MM.1S (cell line): ENCODE measurements around the gene RAB5IF.

Experiments used
- DNase-seq: peaks from one replicate; pipeline ENCODE4 v3.0.0-alpha.2; 2015
- H2AFZ ChIP-seq: fragments of 300-600 bp; sonication (generic); 2 replicates; pipeline ENCODE4 v1.6.0; 2016; ENCODE audit warnings: antibody characterized with exemption, low read length
- H3F3A ChIP-seq: fragments of 300-600 bp; sonication (generic); 2 replicates; pipeline ENCODE4 v1.6.1; 2016; ENCODE audit warnings: mild to moderate bottlenecking, antibody characterized with exemption, low read length, moderate library complexity, mixed read lengths; ENCODE audit not compliant: insufficient read depth
- H3K27ac ChIP-seq: fragments of 300-600 bp; sonication (generic); 2 replicates; pipeline ENCODE4 v1.5.1; 2016; ENCODE audit warnings: mild to moderate bottlenecking, low read length
- H3K27me3 ChIP-seq: fragments of 300-600 bp; sonication (generic); replicated peaks from 2 replicates; pipeline ENCODE4 v1.6.0; 2016; ENCODE audit warnings: low read length; ENCODE audit not compliant: insufficient read depth
- H3K36me3 ChIP-seq: fragments of 300-600 bp; sonication (generic); replicated peaks from 2 replicates; pipeline ENCODE4 v1.6.1; 2016; ENCODE audit warnings: mild to moderate bottlenecking, low read length, mixed read lengths; ENCODE audit not compliant: insufficient read depth
- H3K4me1 ChIP-seq: fragments of 300-600 bp; sonication (generic); 2 replicates; pipeline ENCODE4 v1.6.1; 2016; ENCODE audit warnings: low read length, mixed read lengths
- H3K4me2 ChIP-seq: fragments of 300-600 bp; sonication (generic); 2 replicates; pipeline ENCODE4 v1.6.0; 2016; ENCODE audit warnings: low read depth, low read length
- H3K4me3 ChIP-seq: fragments of 300-600 bp; sonication (generic); 2 replicates; pipeline ENCODE4 v1.5.1; 2016; ENCODE audit warnings: low read length, mixed read lengths
- H3K79me2 ChIP-seq: fragments of 300-600 bp; sonication (generic); 2 replicates; pipeline ENCODE4 v1.6.1; 2016; ENCODE audit warnings: mixed run types, low read length, mixed read lengths
- H3K9ac ChIP-seq: fragments of 300-600 bp; sonication (generic); 2 replicates; pipeline ENCODE4 v1.6.1; 2016; ENCODE audit warnings: low read length, mixed read lengths
- H3K9me2 ChIP-seq: fragments of 300-600 bp; sonication (generic); replicated peaks from 2 replicates; pipeline ENCODE4 v1.6.1; 2016; ENCODE audit warnings: mild to moderate bottlenecking, low read length, mixed read lengths; ENCODE audit not compliant: insufficient read depth
- H3K9me3 ChIP-seq: fragments of 300-600 bp; sonication (generic); replicated peaks from 2 replicates; pipeline ENCODE4 v1.6.1; 2016; ENCODE audit warnings: mild to moderate bottlenecking, low read length, mixed read lengths; ENCODE audit not compliant: insufficient read depth
- H4K20me1 ChIP-seq: fragments of 300-600 bp; sonication (generic); 2 replicates; pipeline ENCODE4 v1.6.1; 2016; ENCODE audit warnings: mild to moderate bottlenecking, low read length, moderate library complexity, mixed read lengths; ENCODE audit not compliant: insufficient read depth
- CTCF ChIP-seq: fragments of 300-600 bp; sonication (generic); IDR thresholded peaks from 2 replicates; pipeline ENCODE4 v1.5.1; 2016; ENCODE audit warnings: antibody characterized with exemption, low read length, mixed read lengths
- EZH2 ChIP-seq: fragments of 300-600 bp; sonication (generic); optimal IDR thresholded peaks from 2 replicates; pipeline ENCODE3; 2017; ENCODE audit warnings: low read depth, mild to moderate bottlenecking, antibody characterized with exemption, low read length, mixed read lengths
- EZH2phosphoT487 ChIP-seq: fragments of 300-600 bp; sonication (generic); IDR thresholded peaks from 2 replicates; pipeline ENCODE4 v1.6.1; 2018; ENCODE audit warnings: antibody characterized with exemption, low read length

The RAB5IF gene

DNA sequence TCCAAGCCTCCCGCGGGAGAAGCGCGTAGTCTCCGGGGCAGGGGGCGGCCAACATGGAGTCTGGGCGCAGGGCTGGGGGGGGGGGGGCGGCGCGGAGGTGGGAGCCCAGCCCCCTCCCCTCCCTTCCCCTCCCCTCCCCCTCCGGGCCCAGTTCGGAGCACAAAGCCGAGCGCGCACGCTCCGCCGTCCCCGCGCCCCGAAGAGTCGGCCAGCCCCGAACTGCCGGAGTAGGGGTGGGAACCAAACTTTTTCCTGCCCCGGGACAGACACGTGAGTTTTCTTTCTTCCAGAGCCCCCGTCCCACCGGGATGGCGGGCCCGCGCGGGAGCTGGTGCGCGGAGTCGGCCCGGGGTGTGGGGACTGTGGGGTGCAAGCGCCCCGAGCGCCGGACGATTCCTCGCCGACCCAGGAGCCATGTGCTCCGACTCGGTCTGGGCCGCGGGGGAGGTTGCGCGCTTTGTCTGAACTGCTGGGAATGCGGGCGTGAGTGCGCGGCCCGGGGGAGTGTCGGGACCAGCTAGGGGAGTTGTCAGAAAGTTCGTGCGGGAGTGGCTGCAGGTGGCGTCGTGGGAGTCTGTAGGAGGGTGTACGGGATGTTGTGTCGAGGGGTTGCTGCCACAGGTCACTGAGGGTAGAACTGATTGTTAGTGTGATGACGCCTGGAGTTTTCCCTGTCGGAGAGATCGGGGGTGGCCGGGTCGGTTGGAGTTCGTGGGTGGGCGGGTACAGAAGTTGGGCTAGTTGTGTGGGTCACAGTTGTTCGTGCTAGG lies 31.0 kb upstream of the RAB5IF start:
- peak overlapping the region; percentile 97 for H3K9ac ChIP-seq

GRCh38 chr20:36576081-36576445 lies 29.5 kb upstream of the RAB5IF start:
- H3K9me3 ChIP-seq = no peaks in the 10 kb centered on the region
- no peaks in the 10 kb centered on the region for H3K27me3 ChIP-seq
- 0 out of 2 replicates have a peak, but pooled peaks cover 9% of the 10 kb centered on the region for H3K4me1 ChIP-seq
- H2AFZ ChIP-seq = no peak overlapping the region
- H3K4me2 ChIP-seq = no peak overlapping the region
- TF ChIP-seq EZH2 (no peak), CTCF (no peak), EZH2phosphoT487 (no peak)
- no peak overlapping the region for H3K27ac ChIP-seq
- H3K9ac ChIP-seq = no peak overlapping the region
- H3K79me2 ChIP-seq = peaks cover 58% of the 10 kb centered on the region
- no peak for DNase-seq
- H3K36me3 ChIP-seq = no peaks in the 10 kb centered on the region
- H3K4me3 ChIP-seq = no peak overlapping the region
- H3F3A ChIP-seq = peaks cover 24% of the 10 kb centered on the region
- no peaks in the 10 kb centered on the region for H3K9me2 ChIP-seq
- H4K20me1 ChIP-seq = no peaks in the 10 kb centered on the region

More for the DNA sequence above, 31.0 kb upstream of the RAB5IF start:
- Histone ChIP-seq H3K4me2 (peak overlapping the region; percentile 74), H3K36me3 (no peaks in the 10 kb centered on the region), H3K79me2 (peaks cover 52% of the 10 kb centered on the region), H3K9me3 (no peaks in the 10 kb centered on the region), H3K4me3 (peak overlapping the region; percentile 78), H3K4me1 (0 out of 2 replicates have a peak, but pooled peaks cover 9% of the 10 kb centered on the region), H3K27me3 (no peaks in the 10 kb centered on the region), H3F3A (peaks cover 24% of the 10 kb centered on the region), H3K27ac (peak overlapping the region; percentile 50; the same call in 1 of the 2 replicates), H3K9me2 (no peaks in the 10 kb centered on the region), H2AFZ (peak overlapping the region; percentile 81; the same call in 1 of the 2 replicates), H4K20me1 (no peaks in the 10 kb centered on the region)
- DNase-seq = peak; percentile 46
- no peak for TF ChIP-seq CTCF
- TF ChIP-seq EZH2phosphoT487 = no peak
- TF ChIP-seq EZH2 = no peak

- H3K9me3 ChIP-seq = no peaks in the 10 kb centered on the region
- peaks cover 62% of the 10 kb centered on the region for H3K79me2 ChIP-seq
- H3K9me2 ChIP-seq = no peaks in the 10 kb centered on the region
- no peak overlapping the region for H3K4me3 ChIP-seq
- H4K20me1 ChIP-seq = no peaks in the 10 kb centered on the region
- DNase-seq = no peak
- 0 out of 2 replicates have a peak, but pooled peaks cover 7% of the 10 kb centered on the region for H3K4me1 ChIP-seq
- no peaks in the 10 kb centered on the region for H3K36me3 ChIP-seq
- no peak for TF ChIP-seq EZH2
- no peak for TF ChIP-seq EZH2phosphoT487
- no peak for TF ChIP-seq CTCF
- no peak overlapping the region for H3K27ac ChIP-seq
- H3K4me2 ChIP-seq = no peak overlapping the region
- H2AFZ ChIP-seq = no peak overlapping the region
- H3K9ac ChIP-seq = no peak overlapping the region
- 0 out of 2 replicates have a peak, but pooled peaks cover 5% of the 10 kb centered on the region for H3F3A ChIP-seq
- no peaks in the 10 kb centered on the region for H3K27me3 ChIP-seq
Observed at GRCh38 chr20:36578356-36579041, 27.1 kb upstream of the RAB5IF start.
